B cell (primary cell): ENCODE data around the gene PTPN4.

Experiments
- EZH2 ChIP-seq: IDR thresholded peaks from 2 replicates; pipeline ENCODE4 v1.6.1; 2012; ENCODE audit warnings: borderline replicate concordance, low read depth, mild to moderate bottlenecking, moderate library complexity, low read length; ENCODE audit not compliant: insufficient read depth, poor library complexity, severe bottlenecking
- TF ChIP-seq, protein P1 (sequence below): fragments of 200-600 bp; IDR thresholded peaks from one replicate; pipeline ENCODE4 v1.8.0; 2022; ENCODE audit warnings: antibody characterized with exemption, mild to moderate bottlenecking

DNA sequence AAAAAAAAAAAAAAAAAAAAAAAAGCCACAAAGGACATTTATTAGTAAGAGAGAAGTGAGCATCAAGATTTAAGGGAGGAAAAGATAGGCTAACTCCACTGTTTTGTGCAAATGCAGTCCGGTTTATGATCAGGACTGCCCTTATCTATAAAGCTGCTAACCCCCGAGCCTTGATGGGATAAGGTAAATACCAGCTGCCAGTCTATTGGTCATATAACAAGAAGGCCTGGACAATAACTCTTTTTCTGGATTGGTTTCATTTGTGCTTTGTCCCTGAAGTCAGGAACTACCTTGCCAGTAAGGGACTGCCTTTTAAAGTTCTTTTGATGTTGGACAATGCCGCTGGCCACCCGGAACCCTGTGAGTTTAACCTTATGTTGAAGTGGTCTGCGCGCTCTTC is 15.4 kb downstream of the PTPN4 start:
- TF ChIP-seq, protein P1, sequence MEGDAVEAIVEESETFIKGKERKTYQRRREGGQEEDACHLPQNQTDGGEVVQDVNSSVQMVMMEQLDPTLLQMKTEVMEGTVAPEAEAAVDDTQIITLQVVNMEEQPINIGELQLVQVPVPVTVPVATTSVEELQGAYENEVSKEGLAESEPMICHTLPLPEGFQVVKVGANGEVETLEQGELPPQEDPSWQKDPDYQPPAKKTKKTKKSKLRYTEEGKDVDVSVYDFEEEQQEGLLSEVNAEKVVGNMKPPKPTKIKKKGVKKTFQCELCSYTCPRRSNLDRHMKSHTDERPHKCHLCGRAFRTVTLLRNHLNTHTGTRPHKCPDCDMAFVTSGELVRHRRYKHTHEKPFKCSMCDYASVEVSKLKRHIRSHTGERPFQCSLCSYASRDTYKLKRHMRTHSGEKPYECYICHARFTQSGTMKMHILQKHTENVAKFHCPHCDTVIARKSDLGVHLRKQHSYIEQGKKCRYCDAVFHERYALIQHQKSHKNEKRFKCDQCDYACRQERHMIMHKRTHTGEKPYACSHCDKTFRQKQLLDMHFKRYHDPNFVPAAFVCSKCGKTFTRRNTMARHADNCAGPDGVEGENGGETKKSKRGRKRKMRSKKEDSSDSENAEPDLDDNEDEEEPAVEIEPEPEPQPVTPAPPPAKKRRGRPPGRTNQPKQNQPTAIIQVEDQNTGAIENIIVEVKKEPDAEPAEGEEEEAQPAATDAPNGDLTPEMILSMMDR, result no peak
- TF ChIP-seq EZH2, result no peak
